GM19351 (cell line): ENCODE data around the gene NNT.

Experiments
- ATAC-seq: cut with Tn5 transposase; IDR thresholded peaks from one replicate; pipeline ENCODE4 v1.9.1; 2021; ENCODE audit warnings: mild to moderate bottlenecking, moderate library complexity; ENCODE audit not compliant: unreplicated experiment

NNT gene

DNA sequence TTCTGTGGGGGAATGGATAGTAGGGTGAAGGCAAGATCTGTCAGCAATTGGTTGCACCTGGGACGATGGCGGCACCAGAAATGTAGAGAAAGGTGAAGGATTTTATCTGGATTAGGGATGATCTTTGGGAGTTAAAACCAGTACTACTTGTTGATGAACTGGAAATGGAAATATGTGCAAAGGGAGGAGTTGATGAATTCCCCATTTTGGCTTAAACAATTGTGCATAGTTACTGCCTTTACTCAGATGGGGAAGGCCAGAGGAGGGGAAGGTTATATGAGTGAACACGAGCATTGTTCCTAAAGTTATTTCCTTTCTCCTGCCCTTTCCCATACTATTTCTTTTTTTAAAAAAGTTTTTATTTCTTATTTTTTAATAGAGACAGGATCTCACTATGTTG is 19.1 kb downstream of the NNT start:
- no peak for ATAC-seq

DNA sequence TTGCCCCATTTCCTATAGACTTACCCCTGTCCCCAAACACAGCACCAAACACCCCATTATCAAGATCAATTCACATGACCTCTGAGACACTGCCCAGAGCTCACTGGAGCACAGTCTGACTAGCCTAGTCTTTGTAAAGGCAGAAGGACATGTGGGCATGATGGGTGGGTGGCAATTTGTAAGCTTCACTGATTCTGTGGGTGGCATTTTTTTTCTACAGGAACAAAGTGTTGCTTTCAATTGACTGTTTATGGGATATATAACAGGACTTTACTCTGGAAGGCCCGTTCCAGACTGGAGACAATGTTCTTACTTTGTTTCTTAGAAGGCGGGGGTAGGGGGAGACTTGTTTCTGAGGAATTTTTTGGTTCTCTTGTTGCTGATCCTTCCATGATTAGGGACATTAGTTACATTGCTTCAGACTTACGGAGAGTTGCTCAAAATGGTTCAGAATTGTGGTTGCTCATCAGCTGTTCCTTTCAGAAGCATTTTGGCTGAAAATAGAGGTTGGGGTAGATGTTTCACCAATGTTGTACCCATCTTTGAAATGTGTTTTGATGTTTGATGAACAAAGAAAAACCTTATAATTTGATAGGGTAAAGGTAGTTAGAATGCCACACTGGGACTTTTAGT is 20.2 kb downstream of the NNT start:
- no peak for ATAC-seq

DNA sequence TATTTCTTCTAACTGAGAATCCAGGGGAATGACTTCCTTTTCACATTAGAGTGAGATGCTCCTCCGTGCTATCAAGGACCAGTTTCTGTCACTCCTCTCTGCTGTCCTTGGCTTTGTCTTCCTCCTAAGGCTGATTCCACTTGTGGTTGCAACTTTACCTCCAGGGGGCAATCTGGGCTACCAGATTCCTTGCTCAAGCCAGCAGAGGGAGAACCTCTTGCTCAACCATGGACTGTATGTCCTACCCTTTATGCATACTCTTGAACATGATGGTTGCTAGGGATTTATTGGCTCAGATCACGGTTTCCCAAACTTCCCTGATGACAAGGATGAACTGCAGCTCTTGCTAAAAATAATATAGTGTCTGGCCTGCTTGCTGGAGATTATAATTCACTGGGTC is 24.0 kb downstream of the NNT start:
- ATAC-seq: no peak

DNA sequence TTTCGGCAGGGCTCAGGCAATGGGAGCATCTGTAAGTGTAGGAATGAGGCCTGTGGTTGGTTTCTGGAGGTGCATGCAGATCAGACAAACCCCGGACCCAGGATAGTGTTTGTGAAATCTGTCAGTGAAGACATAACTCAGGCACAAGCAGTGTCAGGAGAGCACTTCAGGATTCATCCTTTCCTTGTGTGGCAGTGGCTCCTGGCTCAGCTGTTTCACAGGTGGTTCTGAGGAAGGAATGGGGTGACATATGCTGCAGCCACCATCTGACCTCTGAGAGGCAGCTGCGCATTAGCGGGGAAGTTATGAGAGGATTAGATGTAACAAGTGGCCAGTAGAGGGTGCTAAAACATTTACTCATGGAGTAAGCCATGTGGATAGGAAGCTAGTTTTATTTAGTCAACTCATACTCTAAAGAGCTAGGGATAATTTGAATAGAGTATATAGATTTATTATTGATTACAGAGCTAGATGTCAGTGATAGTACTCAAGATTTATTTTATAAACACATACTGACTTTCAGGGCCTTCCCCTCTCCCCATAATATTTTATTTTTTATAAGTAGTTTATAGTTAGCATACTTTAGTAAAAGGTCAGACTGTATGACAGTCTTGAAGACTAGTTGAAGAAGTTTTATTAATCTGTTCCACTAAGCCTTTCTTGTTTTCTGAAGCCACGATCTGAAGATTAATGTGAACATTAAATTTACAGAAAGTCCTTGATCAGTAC is 28.4 kb downstream of the NNT start:
- peak; percentile 100 for ATAC-seq

DNA sequence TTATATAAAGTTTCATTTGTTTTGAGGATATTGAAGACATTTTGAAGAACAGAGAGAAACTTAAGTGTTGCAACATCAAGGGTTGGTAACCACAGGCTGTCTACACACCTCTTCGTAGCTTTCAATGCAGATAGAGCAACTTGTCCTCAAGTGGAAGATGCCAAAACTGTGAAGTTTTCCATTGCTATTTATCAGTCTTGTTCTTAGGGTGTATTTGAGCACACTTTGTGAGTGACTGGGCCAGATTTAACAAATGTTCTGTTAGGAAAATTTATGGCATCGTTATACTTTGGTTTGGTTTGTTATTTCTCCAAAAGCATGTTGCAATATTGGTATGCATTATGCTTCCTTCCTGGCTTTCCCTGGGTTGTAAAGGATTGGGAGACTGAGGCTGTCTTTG is 31.6 kb downstream of the NNT start:
- no peak for ATAC-seq

DNA sequence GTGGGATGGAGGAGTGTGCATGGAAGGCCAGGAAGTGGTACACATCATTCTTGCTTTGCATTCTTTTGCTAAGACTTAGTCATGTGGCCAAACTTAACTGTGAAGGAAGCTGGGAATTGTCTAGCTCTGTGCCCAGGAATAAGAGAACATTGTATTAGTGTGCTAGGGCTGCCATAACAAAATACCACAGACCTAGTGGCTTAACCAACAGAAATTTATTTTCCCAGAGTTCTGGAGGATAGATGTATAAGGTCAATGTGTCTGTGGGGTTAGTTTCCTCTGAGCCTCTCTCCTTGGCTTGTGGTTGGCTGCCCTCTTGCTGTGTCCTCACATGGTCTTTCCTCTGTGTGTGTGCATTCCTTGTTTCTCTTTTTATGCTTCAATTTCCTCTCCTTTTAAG is 32.4 kb downstream of the NNT start:
- ATAC-seq: no peak

DNA sequence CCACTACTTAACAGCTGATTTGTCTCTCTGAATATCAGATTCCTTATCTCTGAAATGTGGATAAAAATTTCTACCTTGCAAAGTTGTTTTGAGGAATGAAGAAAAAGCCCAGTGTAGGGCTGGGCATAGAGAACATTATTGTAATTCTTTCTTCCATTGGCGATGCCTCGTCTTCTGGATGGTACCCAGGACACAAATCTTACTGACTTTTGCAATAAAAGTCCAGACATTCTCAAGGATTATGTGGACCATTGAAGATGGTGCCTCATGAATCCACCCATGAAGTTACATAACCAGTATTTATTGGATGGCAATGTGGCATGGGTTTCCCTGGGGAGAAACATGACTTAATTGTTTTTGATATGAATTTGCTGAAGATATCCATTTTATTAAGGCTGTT is 33.1 kb downstream of the NNT start:
- no peak for ATAC-seq

DNA sequence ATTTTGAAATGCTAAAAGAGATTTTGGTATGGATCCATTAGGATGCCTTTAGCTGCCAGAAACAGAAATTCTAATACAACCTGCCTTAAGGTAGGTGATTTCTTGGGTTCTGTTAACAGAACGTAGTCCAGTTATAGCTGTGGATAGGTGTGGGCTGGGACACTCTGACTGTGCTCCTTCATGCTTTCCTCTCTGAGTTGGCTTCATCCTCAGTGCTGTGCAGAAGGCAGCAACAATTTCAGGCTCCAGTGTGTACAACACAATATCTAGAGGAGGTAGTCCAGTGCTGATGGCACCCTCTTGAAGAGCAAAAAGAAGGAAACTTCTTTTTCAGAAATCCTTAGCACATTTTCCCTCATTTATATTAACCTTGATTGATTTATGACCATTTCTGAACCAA is 34.4 kb downstream of the NNT start:
- ATAC-seq: no peak

DNA sequence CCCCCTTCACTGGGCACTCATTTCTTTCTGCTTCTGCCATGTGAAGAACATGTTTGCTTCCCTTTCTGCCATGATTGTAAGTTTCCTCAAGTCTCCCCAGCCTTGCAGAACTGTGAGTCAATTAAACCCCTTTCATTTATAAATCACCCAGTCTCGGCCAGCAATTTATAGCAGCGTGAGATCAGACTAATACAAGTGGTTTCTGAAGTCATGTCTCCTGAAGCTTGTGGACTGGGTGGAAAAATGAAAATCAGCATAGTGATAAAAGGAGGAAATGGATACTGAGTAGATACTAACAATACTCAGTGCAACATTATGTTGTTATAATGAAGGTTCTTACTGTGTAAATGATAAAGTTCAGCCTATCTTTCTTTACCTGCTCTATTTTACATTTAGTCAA is 35.1 kb downstream of the NNT start:
- no peak for ATAC-seq

DNA sequence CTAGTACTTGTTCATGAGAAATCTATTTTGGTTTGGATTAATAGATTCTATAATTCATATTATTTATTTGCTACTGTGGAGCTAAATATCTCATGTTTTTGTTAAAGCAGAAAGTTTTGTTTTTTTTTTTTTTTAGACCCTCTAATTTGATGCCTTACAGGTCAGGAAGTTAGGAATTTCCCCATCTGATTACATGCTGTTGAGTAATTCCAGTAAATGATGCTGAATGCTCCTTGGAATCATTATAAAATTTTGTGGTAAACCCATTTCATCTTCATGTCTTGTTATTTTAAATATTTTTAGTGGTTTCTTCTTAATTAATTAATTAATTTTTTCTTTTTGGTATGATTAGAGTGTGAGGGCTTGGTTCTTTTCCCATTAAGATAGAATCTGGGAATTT is 35.6 kb downstream of the NNT start:
- no peak for ATAC-seq

DNA sequence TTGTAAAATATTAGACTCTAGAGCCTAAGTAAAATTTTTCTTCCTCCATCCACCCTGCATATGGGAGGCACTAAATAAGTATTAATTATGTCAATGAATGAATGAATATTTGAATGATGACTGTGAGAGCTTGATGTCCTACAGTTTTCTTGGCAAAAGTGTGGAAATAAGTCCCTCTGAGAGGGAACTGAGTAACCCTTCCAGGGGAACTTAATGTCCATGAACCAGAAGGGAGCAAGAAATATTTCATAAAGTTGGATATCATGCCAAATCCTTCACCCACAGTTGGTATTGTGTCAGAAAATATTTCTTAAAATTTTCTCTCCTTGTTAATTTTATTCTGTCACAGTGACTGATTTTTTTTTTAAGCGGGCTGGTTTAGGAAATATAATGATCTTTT is 36.6 kb downstream of the NNT start:
- no peak for ATAC-seq

DNA sequence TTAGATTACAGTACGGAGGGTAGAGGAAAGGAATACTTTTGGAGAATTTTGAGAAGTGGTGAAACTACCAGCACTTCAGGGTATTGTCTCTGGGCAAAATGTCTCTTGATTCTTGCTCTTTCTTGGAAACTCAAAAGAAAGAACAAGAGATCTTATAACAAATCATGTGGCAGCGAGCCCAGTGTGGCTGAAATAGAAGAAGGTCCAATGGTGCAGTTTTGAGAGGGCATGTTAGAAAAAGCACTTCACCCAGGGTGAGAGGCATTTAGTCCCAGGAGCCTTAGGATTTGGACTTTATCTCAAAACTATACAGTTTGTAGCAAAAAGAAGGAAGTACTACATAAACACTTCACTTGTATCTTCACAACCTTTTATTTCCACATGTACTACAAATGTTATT is 39.4 kb downstream of the NNT start:
- ATAC-seq: no peak

DNA sequence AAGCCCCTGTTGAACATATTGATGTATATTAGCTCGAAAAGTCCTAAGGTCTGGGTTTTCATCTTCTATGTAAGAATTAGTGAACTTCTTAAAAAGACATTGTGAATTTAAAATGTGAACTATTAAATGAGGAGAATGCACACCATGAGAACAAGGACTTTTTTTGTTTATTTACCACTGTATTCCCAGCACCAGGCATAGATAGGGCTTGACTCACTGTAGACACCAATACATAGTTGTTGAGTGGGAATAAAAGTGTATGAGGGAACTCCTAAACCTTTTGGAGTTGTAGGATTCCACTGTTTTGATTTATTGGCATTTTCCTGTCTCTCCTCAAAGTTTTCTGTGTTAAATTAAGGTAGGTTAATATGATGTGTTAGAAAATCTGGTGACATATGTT is 40.3 kb downstream of the NNT start:
- ATAC-seq: no peak

DNA sequence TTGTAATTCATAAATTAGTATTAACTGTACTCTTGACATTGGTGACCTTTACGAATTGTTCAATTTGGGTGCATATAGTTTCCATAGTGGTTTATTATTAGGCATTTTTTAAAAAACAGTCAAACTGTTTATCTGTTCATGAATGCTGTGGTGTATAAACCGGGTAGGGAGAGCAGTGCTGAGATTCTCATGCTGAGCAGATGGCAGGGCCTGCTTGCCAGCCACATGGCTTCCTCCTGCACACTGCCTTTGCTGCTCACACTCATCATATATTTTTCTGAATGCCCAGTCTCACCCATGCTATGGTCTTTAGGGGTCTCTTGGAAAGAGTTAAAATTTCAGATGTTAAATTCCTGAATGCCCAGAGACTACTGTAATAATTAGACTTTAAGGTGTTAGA is 40.8 kb downstream of the NNT start:
- no peak for ATAC-seq

DNA sequence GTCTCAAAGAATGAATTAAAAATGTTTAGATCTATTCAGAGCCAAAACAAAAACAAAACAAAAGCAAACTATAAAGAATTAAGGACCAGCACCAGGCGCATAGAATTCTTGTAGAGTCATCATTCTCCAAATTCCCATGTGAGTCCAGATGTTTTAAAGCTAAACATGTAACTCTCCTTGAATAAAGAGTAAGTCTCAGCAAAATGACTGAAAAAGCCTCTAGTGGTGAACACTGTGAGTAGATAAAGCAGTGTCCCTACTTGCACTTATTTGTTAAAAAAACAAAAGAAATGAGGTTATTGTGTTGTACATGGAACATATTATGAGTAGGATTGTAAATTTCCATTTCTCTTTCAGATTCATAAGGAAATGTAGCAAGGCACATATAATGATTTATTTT is 44.0 kb downstream of the NNT start:
- no peak for ATAC-seq

DNA sequence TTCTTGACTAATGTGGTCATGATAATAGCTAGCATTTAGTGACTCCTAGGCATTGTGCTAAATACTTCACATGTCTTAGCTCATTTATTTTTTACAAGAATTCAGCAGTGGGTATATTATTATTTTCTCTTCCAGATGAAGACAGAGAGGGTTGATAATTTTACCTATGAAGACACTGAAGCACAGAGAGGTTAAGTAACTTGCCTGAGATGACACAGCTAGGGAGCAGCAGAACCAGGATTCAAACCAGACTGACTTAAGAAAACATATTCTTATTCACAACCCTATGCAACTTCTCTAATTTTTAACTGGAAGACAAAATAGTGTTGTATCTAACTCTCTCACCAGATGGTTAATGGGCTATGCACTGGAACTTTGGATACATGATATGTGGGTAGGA is 44.8 kb downstream of the NNT start:
- ATAC-seq: no peak

DNA sequence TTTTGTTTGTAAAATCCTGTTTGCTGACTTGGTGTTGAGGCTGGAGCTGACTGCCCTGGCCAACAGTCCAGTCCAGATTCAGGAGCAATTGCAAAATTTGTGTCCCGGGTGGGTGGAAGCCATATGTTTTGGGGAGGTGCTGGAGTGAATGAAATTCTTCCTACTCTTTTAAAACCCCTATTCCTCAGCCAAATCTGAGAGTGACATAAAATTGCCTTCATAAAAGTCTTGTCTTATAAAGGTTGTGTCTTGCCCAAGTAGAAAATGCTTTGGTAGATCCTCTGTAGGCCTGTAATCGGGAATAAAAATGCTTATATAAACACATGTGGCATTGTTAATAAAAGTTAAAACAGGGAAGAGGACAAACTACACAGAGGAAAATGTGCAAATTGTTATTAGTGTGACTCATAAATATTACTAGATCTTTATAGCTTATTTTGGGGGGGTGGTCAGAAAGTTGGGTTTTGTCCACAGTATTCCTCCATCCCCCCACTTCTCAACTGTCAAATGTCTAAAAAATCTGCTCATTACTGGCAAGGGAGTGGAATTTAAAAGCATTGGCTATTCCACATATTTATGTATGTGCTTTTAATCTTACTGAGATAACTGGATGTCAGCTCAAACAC is 45.6 kb downstream of the NNT start:
- no peak for ATAC-seq

DNA sequence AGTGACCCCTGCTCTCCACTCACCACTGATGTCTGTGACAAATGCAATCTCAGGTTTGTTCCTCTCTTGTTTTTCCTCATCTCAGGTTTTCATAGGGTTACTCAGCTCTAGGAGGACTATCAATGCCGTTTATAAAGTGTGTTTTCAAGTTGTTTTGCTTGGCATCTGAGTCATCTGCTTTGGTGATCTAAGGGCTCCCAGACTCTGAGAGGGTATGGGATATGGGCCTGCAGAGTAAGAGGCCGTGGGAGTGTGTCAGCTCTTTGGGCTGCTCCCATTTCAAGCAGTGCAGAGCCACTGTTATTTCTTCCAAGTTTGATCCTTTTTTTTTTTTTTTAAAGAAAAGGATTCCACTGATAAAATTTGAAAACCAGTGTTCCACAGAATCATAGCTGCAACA is 46.3 kb downstream of the NNT start:
- no peak for ATAC-seq

DNA sequence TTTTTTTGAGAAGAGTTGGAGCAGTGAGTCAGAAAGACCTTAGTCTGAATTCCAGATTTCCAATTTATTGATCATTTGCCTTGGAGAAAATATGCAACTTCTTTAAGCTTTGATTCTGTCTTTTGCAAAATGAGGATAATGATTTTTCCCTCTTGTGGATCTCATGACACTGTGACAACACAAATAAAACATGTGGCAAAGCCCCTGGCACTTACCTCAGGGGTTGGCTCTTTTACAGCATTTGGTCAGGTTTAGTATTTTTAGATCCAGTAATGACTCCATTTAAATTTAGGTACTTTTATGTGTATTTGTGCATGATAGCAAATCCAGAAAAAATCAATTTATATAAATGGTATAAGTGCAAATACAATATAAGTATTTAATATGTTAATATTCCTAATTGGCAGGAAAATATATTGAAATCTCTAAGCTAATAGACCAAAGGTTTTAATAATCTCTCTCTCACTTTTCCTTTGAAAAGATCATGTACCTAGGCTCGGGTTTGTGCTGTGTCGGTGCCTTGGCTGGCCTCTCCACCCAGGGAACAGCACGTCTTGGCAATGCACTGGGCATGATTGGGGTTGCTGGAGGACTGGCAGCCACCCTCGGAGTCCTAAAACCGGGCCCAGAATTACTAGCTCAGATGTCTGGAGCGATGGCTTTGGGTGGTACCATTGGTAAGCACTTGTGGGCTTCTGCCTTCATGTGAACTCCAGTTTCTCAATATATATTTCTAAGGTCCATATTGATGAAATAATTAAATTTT is 49.7 kb downstream of the NNT start:
- ATAC-seq: no peak

DNA sequence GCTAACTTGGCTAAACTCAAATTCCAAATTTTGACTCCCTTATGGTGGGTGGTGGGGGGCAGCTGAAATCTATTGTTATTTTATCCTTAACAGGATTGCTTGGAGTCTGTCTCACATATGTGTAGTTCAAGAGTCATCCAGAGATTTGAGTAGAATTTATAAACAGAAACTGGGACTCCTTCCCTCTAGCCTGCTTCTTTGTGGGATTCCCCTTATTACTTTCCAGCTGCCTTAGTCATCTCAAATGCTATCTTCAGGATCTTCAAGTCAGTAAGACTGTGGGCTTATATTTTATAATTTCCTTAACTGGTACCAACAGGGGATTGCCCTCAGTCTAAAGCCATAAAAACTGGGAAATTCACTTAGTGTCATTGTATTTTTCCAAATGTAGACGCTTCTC is 55.5 kb downstream of the NNT start:
- ATAC-seq: no peak

DNA sequence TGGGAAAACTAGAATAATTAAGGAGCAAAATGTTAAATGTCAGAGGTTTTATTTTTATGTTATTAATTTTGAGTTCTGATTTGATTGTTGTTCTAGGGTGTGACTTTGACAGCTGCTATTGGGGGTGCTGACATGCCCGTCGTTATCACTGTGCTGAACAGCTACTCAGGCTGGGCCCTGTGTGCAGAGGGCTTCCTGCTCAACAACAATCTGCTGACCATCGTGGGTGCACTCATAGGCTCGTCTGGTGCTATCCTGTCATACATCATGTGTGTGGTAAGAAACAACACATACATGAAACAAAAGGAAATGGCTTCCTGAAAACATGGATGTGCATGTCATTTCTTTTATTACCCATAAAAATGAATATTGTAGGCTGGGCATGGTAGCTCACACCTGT is 56.1 kb downstream of the NNT start:
- no peak for ATAC-seq

DNA sequence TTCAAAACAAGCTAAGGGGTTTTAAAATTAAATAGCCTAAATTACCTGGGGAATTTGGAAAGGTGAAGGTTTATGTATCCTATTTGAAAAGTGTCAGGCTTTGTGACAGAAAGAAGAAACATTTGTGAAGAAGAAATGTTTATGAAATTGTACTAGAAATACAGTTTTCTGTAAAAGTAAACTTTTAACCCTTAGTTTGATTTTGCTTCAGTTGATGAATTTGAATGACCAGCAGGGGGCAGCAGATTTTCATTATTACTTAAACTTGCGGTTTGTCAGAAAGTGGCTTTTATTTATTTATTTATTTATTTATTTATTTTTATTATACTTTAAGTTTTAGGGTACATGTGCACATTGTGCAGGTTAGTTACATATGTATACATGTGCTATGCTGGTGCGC is 58.1 kb downstream of the NNT start:
- no peak for ATAC-seq
